GM15510 (cell line): ENCODE data around the gene NCOA3.

Experiments
- POLR2A ChIP-seq: IDR thresholded peaks from 3 replicates; pipeline ENCODE4 v1.6.1; 2011; ENCODE audit warnings: borderline replicate concordance; ENCODE audit not compliant: insufficient read length; ENCODE audit errors: extremely low read depth

The NCOA3 gene

GRCh38 chr20:47490795-47491194 lies 10.9 kb upstream of the NCOA3 start:
- TF ChIP-seq POLR2A: no peak

- no peak for TF ChIP-seq POLR2A
Measured at GRCh38 chr20:47492284-47492683, 9.4 kb upstream of the NCOA3 start.

DNA sequence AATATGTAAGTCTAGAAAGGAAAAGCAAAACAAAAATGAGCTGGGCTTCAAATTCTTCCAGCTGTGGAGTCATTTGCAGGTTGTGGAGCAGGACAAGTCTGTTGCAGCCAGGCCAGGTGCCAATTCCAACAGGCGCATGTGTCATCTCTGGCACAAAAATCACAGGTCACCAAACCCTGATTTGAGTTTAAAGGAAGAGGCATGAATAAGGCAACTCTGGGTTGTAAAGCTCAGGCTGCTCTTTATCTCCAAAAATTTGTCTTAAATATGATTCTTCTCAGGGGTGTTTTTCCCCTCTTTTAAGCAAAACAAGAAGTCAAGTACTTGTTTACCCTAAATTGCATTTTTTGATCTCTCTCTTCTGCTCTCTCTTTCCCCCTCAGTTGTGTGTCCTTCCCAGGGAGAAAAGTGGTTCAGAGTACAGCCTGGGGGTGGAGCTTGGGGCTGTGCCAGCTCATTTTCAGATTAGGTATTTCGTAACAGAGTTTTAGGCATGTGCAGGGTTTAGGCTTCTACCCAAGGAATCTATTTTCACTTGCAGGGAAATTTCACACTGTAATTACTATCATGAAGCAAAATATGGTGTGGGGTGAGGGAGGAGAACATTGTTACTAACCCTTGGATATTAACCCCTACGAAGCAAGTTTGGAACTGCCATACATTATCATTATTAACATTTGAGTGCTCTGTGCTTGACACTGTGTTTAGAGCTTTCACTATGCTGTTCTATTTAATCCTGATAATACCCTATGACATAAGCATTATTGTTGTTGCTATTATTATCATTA lies 8.3 kb upstream of the NCOA3 start:
- TF ChIP-seq POLR2A: no peak

GRCh38 chr20:47493963-47494293 lies 7.8 kb upstream of the NCOA3 start:
- no peak for TF ChIP-seq POLR2A

- no peak for TF ChIP-seq POLR2A
Measured at GRCh38 chr20:47496118-47496517, 5.6 kb upstream of the NCOA3 start.

GRCh38 chr20:47498606-47499005 lies 3.1 kb upstream of the NCOA3 start:
- TF ChIP-seq POLR2A: no peak

- TF ChIP-seq POLR2A: no peak
Measured at GRCh38 chr20:47499053-47499452, 2.6 kb upstream of the NCOA3 start.

- no peak for TF ChIP-seq POLR2A
Measured at GRCh38 chr20:47500554-47500953, 1.1 kb upstream of the NCOA3 start.

GRCh38 chr20:47501116-47501481 lies 588 bp upstream of the NCOA3 start:
- no peak for TF ChIP-seq POLR2A

DNA sequence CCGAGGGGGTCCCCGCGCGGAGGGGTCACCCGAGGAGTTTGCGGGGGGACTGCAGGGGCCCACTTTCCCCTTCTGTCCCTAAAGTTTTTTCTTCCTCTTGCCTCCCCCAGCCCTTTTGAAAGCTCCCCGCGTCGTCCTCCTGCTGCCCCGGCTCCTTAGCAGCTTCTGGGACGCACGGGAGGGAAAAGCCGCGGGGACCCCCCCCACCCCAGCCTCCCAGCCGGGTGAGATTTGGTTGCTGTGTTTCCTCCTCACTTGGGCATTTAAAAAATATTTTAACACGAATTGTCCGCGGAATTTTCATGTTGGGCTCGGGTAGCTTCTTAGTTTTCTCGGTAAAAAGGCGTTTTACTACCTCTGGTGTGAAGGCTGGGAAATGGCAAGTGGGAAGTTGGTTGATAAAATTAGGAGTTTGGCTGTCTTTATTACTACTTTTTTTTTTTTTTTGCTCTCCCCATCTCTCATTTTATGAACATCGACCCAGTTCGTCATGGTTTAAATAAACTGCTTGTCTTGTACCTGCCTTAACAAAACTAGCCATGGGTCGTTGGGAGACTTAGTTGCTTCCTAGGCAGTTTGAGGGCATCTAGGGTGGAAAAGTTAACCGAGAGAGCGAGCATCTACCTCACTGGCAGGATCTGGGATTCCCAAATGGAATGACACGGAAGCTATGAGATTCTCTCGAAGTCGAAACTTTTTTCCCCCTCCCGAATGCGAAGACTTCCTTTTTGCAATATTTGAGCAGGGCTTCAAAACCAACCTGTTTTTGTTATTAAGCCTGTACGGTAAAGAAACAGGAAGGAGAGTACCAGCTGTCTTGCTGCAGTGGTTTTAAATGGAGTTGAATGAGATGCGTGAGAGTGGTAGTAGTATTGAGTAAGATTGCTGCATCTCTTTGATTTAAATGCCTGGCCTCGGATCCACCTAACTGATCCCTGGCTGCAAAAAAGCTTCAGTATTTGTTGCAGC lies 868 bp downstream of the NCOA3 start:
- TF ChIP-seq POLR2A: no peak

- TF ChIP-seq POLR2A: no peak
Measured at GRCh38 chr20:47503685-47504084, 2.0 kb downstream of the NCOA3 start.

GRCh38 chr20:47506335-47506734 lies 4.6 kb downstream of the NCOA3 start:
- TF ChIP-seq POLR2A: no peak

DNA sequence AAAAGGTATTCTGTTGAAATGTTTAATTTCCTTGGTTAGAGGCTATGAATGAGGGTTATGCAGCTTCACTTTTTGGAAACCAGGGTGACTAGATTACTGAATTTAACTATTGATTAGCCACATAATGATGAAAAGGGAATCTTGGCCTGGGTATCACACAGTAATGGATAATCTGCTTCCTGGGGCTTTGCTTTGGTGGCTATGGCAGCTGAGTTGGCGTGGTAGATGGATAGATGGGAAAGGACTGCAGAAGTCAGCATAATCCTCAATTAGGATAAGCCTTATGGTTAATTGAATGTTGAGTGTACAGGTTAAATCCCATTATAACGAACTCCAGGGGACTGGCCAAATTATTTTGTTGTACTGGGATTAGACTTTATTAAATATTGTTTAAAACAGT lies 5.2 kb downstream of the NCOA3 start:
- TF ChIP-seq POLR2A: no peak

DNA sequence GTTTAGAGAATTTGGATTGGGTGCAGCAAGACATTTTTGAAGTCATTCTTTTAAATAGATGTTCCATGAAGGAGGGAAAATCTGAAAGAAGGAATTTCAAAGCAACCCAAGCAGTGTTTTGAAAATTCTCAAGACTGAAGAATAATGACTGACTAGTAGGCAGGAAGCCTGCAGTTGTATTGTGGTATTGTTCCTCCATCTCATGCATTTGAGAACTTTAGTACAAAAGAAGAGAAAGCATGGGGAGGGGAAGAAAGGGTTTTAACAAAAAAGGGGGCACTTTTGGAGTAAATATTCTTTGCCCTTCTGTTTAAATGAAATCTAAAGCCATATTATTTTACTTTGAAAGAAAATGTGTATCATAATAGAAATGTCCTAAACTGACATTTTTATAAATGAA lies 6.6 kb downstream of the NCOA3 start:
- no peak for TF ChIP-seq POLR2A

GRCh38 chr20:47509104-47509661 lies 7.5 kb downstream of the NCOA3 start:
- TF ChIP-seq POLR2A: no peak
